LNCaP clone FGC (cell line): ENCODE data around the gene MFSD8.
A peak's percentile ranks its signal among the peaks of the same experiment; 100 is the strongest.
"Not testable (repeated sequence)": the region's sequence is repeated elsewhere in the genome, so short reads cannot be mapped to it uniquely, and the experiment has no call there.

Experiments used
- DNase-seq: peaks from one replicate; pipeline ENCODE4 v3.0.0-alpha.2; 2011; ENCODE audit warnings: low read depth
- H3K4me3 ChIP-seq: 2 replicates; pipeline ENCODE4 v1.5.1; 2011; ENCODE audit warnings: mild to moderate bottlenecking, low read depth, low read length, control low read depth
- CTCF ChIP-seq: IDR thresholded peaks from 2 replicates; pipeline ENCODE4 v1.5.1; 2012; ENCODE audit warnings: mild to moderate bottlenecking; ENCODE audit not compliant: control insufficient read depth, insufficient read depth; ENCODE audit errors: extremely low read depth

The MFSD8 gene

DNA sequence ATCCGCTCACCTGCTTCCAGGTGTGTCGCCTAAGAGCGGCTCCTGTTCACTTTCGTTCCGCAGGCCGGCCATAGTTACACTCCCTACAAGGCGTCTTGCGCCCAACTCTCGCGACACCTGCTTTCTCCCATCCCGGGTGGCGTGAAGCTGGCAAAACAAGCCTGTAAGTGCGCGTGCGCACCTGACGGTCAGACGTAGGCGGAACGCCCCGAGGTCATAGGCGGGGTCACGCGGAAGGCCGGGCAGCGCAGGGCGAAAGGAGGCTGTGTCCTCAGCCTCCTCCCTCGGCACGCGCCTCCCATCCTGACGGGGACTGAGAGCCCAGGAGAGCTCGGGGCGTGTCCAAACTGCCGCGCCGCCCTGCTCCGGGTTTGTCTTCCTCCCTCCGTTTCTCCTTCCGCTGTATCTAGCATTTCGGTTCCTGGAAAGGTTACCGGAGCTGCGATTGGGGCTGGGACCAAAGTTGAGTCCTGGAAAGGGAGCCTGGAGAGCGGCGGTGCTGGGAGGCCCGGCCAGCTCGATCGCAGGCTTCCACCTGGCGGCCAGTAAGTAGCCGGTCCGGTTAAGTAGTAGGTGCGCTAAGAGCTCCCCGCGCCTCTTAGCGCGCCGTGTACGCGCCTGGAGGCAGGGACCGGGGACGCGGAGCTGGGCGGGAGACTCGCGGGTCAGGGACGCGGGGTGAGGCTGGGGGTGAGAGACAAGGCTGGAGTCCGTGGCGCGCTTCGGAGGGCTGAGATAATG, at the start of gene MFSD8, which contains the start of gene ABHD18:
TSS of gene MFSD8 (minus strand) at position 112 of the 741 bp plus-strand sequence. CDS start at position 72, 40 bp downstream.
TSS of gene ABHD18 (plus strand) at position 345 of the 741 bp plus-strand sequence. CDS start 17,550 bp downstream, outside the sequence.
- TF ChIP-seq CTCF, result peak; percentile 34; the same call in 1 of the 2 replicates
- DNase-seq, result peak; percentile 98

DNA sequence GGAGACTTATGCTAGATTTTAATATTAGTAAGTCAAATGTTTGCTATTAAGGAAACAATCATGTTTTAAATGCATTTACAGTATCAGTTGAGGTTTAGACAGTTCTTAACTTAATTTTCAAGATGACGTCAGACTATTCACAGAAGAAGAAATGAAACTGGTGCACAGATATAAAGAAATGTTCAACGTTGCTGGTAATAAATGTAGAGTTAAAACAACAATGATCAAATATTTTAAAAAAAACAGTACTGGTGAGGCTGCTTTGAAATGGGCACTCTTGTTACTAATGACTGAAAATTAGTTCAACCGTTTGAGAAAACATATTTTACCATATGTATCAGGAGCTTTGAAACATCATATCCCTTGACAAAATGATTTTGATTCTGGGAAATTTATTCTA, 44.5 kb upstream of the MFSD8 start:
- no peak for TF ChIP-seq CTCF
- no peak for DNase-seq
- no peak overlapping the region for H3K4me3 ChIP-seq

More for the DNA sequence above, at the start of gene MFSD8, which contains the start of gene ABHD18:
- peak within 1 kb of the TSS; percentile 84 for H3K4me3 ChIP-seq

- no peak overlapping the region for H3K4me3 ChIP-seq
- DNase-seq, result no peak
- no peak for TF ChIP-seq CTCF
Observed at GRCh38 chr4:128006592-128006991, 41.6 kb upstream of the MFSD8 start.

DNA sequence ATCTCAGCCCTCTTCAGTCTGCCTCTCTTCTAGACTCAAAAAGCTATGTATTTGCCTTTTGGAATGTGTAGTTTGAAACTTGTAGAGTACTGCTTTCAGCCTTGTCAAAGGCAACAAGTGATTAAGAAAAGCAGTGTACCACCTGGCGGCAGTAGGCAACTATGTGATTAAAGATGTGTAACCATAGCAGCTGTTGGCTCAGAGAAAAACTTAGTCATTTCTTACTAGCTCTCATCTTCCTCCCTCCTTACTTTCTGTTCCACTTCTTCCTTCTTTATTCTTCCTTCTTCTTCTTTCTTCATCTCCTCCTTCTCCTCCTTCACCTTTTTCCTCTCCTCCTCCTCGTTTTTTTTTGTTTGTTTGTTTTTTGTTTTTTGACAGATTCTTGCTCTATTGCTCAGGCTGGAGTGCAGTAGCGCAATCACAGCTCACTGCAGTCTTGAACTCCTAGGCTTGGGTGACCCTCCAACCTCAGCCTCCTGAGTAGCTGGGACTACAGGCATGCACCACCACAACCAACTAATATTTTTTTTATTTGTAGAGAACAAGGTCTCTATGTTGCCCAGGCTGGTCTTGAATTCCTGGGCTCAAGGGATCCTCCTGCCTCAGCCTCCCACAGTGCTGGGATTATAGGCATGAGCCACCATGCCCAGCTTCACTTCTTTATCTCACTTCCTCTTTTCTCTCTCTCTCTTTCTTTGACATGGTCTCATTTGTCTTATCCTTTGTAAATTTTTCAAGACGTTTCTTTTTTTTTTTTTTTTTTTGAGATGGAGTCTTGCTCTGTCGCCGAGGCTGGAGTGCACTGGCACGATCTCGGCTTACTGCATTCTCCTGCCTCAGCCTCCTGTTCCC, 32.8 kb upstream of the MFSD8 start:
- TF ChIP-seq CTCF, result peak; percentile 23; the same call in 1 of the 2 replicates
- DNase-seq, result no peak
- H3K4me3 ChIP-seq, result no peak overlapping the region

GRCh38 chr4:127996521-127996920, 31.5 kb upstream of the MFSD8 start:
- H3K4me3 ChIP-seq, DNase-seq: not testable (repeated sequence)

- DNase-seq, result no peak
- H3K4me3 ChIP-seq, result no peak overlapping the region
- TF ChIP-seq CTCF, result no peak
Observed at GRCh38 chr4:127995776-127996175, 30.8 kb upstream of the MFSD8 start.

DNA sequence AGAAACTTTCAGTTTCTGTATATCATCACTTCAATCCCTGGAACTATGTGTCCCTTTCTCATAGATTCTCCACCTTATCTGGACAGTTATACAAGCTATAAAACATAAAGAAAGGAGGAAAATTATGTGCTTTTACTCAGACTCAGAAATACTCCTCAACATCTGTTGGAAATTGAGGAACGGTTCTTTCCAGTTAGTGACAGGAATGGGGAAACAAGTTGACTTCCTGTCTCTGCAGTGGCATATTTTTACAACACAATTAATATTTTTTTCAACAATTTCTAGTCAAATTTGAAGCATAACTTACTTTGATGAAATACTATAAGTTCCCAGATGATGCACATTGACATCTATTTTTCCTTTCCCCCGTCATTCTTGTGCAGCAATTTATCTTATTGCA, 28.2 kb upstream of the MFSD8 start:
- no peak for TF ChIP-seq CTCF
- no peak for DNase-seq
- H3K4me3 ChIP-seq, result no peak overlapping the region
